Measurements from ENCODE around the gene ANKRD60.

- TF ChIP-seq, protein P1, sequence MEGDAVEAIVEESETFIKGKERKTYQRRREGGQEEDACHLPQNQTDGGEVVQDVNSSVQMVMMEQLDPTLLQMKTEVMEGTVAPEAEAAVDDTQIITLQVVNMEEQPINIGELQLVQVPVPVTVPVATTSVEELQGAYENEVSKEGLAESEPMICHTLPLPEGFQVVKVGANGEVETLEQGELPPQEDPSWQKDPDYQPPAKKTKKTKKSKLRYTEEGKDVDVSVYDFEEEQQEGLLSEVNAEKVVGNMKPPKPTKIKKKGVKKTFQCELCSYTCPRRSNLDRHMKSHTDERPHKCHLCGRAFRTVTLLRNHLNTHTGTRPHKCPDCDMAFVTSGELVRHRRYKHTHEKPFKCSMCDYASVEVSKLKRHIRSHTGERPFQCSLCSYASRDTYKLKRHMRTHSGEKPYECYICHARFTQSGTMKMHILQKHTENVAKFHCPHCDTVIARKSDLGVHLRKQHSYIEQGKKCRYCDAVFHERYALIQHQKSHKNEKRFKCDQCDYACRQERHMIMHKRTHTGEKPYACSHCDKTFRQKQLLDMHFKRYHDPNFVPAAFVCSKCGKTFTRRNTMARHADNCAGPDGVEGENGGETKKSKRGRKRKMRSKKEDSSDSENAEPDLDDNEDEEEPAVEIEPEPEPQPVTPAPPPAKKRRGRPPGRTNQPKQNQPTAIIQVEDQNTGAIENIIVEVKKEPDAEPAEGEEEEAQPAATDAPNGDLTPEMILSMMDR (IDR thresholded peaks at IDR 0.05): no peak
- TF ChIP-seq POLR2AphosphoS5 (IDR thresholded peaks at IDR 0.05): no peak
Measured at GRCh38 chr20:58199469-58199868, 29.0 kb downstream of the ANKRD60 start.
